ENCODE results near the gene KDM4B.

- TF ChIP-seq EZH2phosphoT487 (IDR thresholded peaks at IDR 0.05; ENCODE audit: borderline replicate concordance) (no peak), CTCF (IDR thresholded peaks at IDR 0.05 in 2 of 3, conservative IDR thresholded peaks at IDR 0.05 in 1 of 3; ENCODE audit: borderline replicate concordance in 1 of 3, insufficient read depth in 1 of 3, low read depth in 2 of 3, low read length in 2 of 3) (no peak), REST (IDR thresholded peaks at IDR 0.05; ENCODE audit: low read depth) (no peak), POLR2A (IDR thresholded peaks at IDR 0.05; ENCODE audit: borderline replicate concordance, extremely low read depth, insufficient read depth, insufficient read length) (no peak), EZH2 (IDR thresholded peaks at IDR 0.05) (no peak), EGR1 (IDR thresholded peaks at IDR 0.05; ENCODE audit: low read depth) (no peak), RAD21 (IDR thresholded peaks at IDR 0.05; ENCODE audit: low read depth) (no peak), YY1 (IDR thresholded peaks at IDR 0.05; ENCODE audit: extremely low read depth, insufficient replicate concordance, low read depth, low read length) (no peak), POLR2AphosphoS5 (IDR thresholded peaks at IDR 0.05; ENCODE audit: low read depth, low read length) (no peak), SRF (IDR thresholded peaks at IDR 0.05; ENCODE audit: low read depth) (no peak), TCF7L2 (IDR thresholded peaks at IDR 0.05; ENCODE audit: borderline replicate concordance, extremely low read depth, insufficient read depth, insufficient read length) (no peak), SP1 (IDR thresholded peaks at IDR 0.05; ENCODE audit: low read depth) (no peak)
- TF ChIP-seq, protein P1, sequence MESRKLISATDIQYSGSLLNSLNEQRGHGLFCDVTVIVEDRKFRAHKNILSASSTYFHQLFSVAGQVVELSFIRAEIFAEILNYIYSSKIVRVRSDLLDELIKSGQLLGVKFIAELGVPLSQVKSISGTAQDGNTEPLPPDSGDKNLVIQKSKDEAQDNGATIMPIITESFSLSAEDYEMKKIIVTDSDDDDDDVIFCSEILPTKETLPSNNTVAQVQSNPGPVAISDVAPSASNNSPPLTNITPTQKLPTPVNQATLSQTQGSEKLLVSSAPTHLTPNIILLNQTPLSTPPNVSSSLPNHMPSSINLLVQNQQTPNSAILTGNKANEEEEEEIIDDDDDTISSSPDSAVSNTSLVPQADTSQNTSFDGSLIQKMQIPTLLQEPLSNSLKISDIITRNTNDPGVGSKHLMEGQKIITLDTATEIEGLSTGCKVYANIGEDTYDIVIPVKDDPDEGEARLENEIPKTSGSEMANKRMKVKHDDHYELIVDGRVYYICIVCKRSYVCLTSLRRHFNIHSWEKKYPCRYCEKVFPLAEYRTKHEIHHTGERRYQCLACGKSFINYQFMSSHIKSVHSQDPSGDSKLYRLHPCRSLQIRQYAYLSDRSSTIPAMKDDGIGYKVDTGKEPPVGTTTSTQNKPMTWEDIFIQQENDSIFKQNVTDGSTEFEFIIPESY (IDR thresholded peaks at IDR 0.05; ENCODE audit: extremely low read depth, insufficient replicate concordance, low read length): no peak
Measured at GRCh38 chr19:5070331-5070730, 101.4 kb downstream of the KDM4B start.

Data from HCT116 (cell line).